H1 (cell line): Measurements from ENCODE around the gene ZNF423. TPM values are rescaled to one million over a fixed set of nuclear protein-coding genes. Genes with fewer than 3 reads are reported as not detected.

Experiments used
- CTCF ChIA-PET: fragments of 300-600 bp; sonication (Branson Sonifier 250); formaldehyde crosslinking; loops from one replicate; lab custom pipeline; 2021; ENCODE audit not compliant: partially characterized antibody; lab: Charles Lee
- POLR2A ChIA-PET: fragments of 300-600 bp; sonication (Branson Sonifier 250); formaldehyde crosslinking; loops from one replicate; lab custom pipeline; 2021; ENCODE audit warnings: inconsistent platforms; ENCODE audit not compliant: partially characterized antibody; lab: Charles Lee
- DNase-seq, 2 experiments: peaks; one replicate each; pipeline versions ENCODE4 v3.0.0 to v3.0.0-alpha.2; 2010 to 2022; ENCODE audit warnings: low spot score in 2 of 2, low read depth in 1 of 2, mixed read lengths in 1 of 2
- FAIRE-seq: peaks from 2 replicates; lab custom pipeline; 2011; peaks lifted over from hg19 to GRCh38; lab: Jason Lieb, UNC
- H2AFZ ChIP-seq: 2 replicates; pipeline ENCODE4 v1.8.1; 2012; ENCODE audit warnings: low read length, inconsistent platforms
- H2AK5ac ChIP-seq: 2 replicates; pipeline ENCODE4 v1.6.1; 2013; ENCODE audit warnings: low read depth, low read length
- H2BK120ac ChIP-seq: replicated peaks from 2 replicates; pipeline ENCODE3; 2013; ENCODE audit warnings: low read depth, low read length, inconsistent platforms
- H2BK12ac ChIP-seq: 2 replicates; pipeline ENCODE4 v1.6.1; 2013; ENCODE audit warnings: low read depth, low read length
- H2BK15ac ChIP-seq: 2 replicates; pipeline ENCODE4 v1.6.1; 2013; ENCODE audit warnings: low read length
- H2BK20ac ChIP-seq: 2 replicates; pipeline ENCODE4 v1.6.1; 2013; ENCODE audit warnings: low read length
- H2BK5ac ChIP-seq: 2 replicates; pipeline ENCODE4 v1.6.1; 2013; ENCODE audit warnings: low read depth, low read length
- H3K14ac ChIP-seq: 2 replicates; pipeline ENCODE4 v1.6.1; 2013; ENCODE audit warnings: inconsistent platforms; ENCODE audit not compliant: insufficient read length
- H3K18ac ChIP-seq: 2 replicates; pipeline ENCODE4 v1.6.1; 2013; ENCODE audit warnings: low read length; ENCODE audit errors: extremely low read depth
- H3K23ac ChIP-seq: 2 replicates; pipeline ENCODE4 v1.6.1; 2013; ENCODE audit warnings: inconsistent platforms; ENCODE audit not compliant: insufficient read length
- H3K23me2 ChIP-seq: 2 replicates; pipeline ENCODE4 v1.6.1; 2013; ENCODE audit warnings: low read depth, low read length
- H3K27ac ChIP-seq: 2 replicates; pipeline ENCODE4 v1.6.1; 2011; ENCODE audit warnings: low read depth, low read length, inconsistent platforms
- H3K27me3 ChIP-seq, 4 experiments: replicated peaks in 1 of 4; 1 replicate in 1 of 4; 2 replicates in 3 of 4; pipeline versions ENCODE4 v1.6.1 to v1.8.1; 2011 to 2013; ENCODE audit warnings: low read length in 3 of 4, mild to moderate bottlenecking in 3 of 4, inconsistent platforms in 2 of 4, mixed read lengths in 2 of 4, moderate library complexity in 1 of 4; ENCODE audit not compliant: control insufficient read depth in 3 of 4, insufficient read depth in 3 of 4; ENCODE audit errors: extremely low read depth in 1 of 4
- H3K36me3 ChIP-seq, 4 experiments: 2 replicates each; pipeline versions ENCODE4 v1.6.1 to v1.8.1; 2011 to 2013; ENCODE audit warnings: mild to moderate bottlenecking in 4 of 4, low read length in 3 of 4, moderate library complexity in 2 of 4, control low read depth in 1 of 4, inconsistent platforms in 1 of 4; ENCODE audit not compliant: insufficient read depth in 4 of 4, control insufficient read depth in 2 of 4
- H3K4ac ChIP-seq: replicated peaks from 2 replicates; pipeline ENCODE3; 2013; ENCODE audit warnings: low read length, low read depth, mixed read lengths, inconsistent platforms; ENCODE audit not compliant: insufficient read length
- H3K4me1 ChIP-seq, 4 experiments: replicated peaks in 1 of 4; 1 replicate in 1 of 4; 2 replicates in 3 of 4; pipeline versions ENCODE4 v1.6.1 to v1.8.1; 2011 to 2013; ENCODE audit warnings: low read length in 3 of 4, inconsistent platforms in 2 of 4, mixed read lengths in 1 of 4; ENCODE audit not compliant: insufficient read depth in 4 of 4, control insufficient read depth in 3 of 4
- H3K4me2 ChIP-seq, 2 experiments: 2 replicates each; pipeline versions ENCODE4 v1.6.1 to v1.8.1; 2011 to 2013; ENCODE audit warnings: low read depth in 2 of 2, low read length in 2 of 2, control low read depth in 1 of 2, inconsistent platforms in 1 of 2, mild to moderate bottlenecking in 1 of 2; ENCODE audit not compliant: insufficient read depth in 1 of 2
- H3K4me3 ChIP-seq, 4 experiments: fragments of 200-600, 300-600 bp in 1 of 4; sonication (generic), shearing (Covaris generic), sonication (Bioruptor Twin) in 1 of 4; 2 replicates each; pipeline versions ENCODE4 v1.5.1 to v1.8.1; 2011 to 2016; ENCODE audit warnings: low read length in 4 of 4, low read depth in 3 of 4, control low read depth in 2 of 4, inconsistent platforms in 2 of 4, mild to moderate bottlenecking in 2 of 4, mixed read lengths in 1 of 4, moderate library complexity in 1 of 4; ENCODE audit not compliant: insufficient read depth in 2 of 4; ENCODE audit errors: extremely low read depth in 1 of 4
- H3K56ac ChIP-seq: replicated peaks from 2 replicates; pipeline ENCODE3; 2013; ENCODE audit warnings: low read depth, mild to moderate bottlenecking, mixed read lengths, low read length, inconsistent platforms; ENCODE audit not compliant: insufficient read length
- H3K79me1 ChIP-seq: 2 replicates; pipeline ENCODE4 v1.6.1; 2013; ENCODE audit warnings: low read depth, low read length, control low read depth
- H3K79me2 ChIP-seq, 2 experiments: 2 replicates each; pipeline versions ENCODE4 v1.6.1 to v1.8.1; 2012 to 2013; ENCODE audit warnings: low read length in 2 of 2, mild to moderate bottlenecking in 2 of 2, inconsistent platforms in 1 of 2; ENCODE audit not compliant: insufficient read depth in 2 of 2, control insufficient read depth in 1 of 2
- H3K9ac ChIP-seq, 4 experiments: replicated peaks in 1 of 4; 1 replicate in 1 of 4; 2 replicates in 3 of 4; pipeline versions ENCODE4 v1.6.1 to v1.8.1; 2011 to 2013; ENCODE audit warnings: low read depth in 3 of 4, low read length in 3 of 4, control low read depth in 2 of 4, mild to moderate bottlenecking in 2 of 4, moderate library complexity in 2 of 4, inconsistent platforms in 1 of 4; ENCODE audit errors: extremely low read depth in 1 of 4
- H3K9me3 ChIP-seq, 2 experiments: 2 replicates each; pipeline versions ENCODE4 v1.6.1 to v1.8.1; 2012 to 2013; ENCODE audit warnings: mild to moderate bottlenecking in 2 of 2, moderate library complexity in 2 of 2, control low read depth in 1 of 2, inconsistent platforms in 1 of 2, low read depth in 1 of 2, low read length in 1 of 2, mixed read lengths in 1 of 2; ENCODE audit not compliant: insufficient read depth in 2 of 2
- H4K20me1 ChIP-seq, 2 experiments: replicated peaks in 1 of 2; 2 replicates each; pipeline versions ENCODE3 to v1.8.1; 2011 to 2013; ENCODE audit warnings: inconsistent platforms in 2 of 2, low read length in 2 of 2, mild to moderate bottlenecking in 1 of 2; ENCODE audit not compliant: insufficient read depth in 2 of 2, control insufficient read depth in 1 of 2
- H4K5ac ChIP-seq: 2 replicates; pipeline ENCODE4 v1.6.1; 2013; ENCODE audit warnings: low read length, low read depth, mixed read lengths, inconsistent platforms; ENCODE audit not compliant: insufficient read length
- H4K8ac ChIP-seq: 2 replicates; pipeline ENCODE4 v1.8.0; 2013; ENCODE audit warnings: mild to moderate bottlenecking, moderate library complexity, low read length, inconsistent platforms; ENCODE audit not compliant: insufficient read depth; ENCODE audit errors: extremely low read depth
- H4K91ac ChIP-seq: replicated peaks from 2 replicates; pipeline ENCODE3; 2013; ENCODE audit warnings: low read length, mixed read lengths, inconsistent platforms; ENCODE audit not compliant: insufficient read length
- ASH2L ChIP-seq: fragments of 200-600, 300-600 bp; sonication (generic); IDR thresholded peaks from one replicate; pipeline ENCODE4 v1.7.1; 2017; ENCODE audit warnings: low read length
- BCL11A ChIP-seq, 2 experiments: IDR thresholded peaks; one replicate each; pipeline ENCODE4 v1.6.1; 2011; ENCODE audit warnings: low read depth in 2 of 2, low read length in 2 of 2, mild to moderate bottlenecking in 2 of 2
- GTF2F1 ChIP-seq: IDR thresholded peaks from 2 replicates; pipeline ENCODE4 v1.6.1; 2012; ENCODE audit warnings: low read depth, low read length, improper control_type of control experiment, borderline replicate concordance
- JUN ChIP-seq: IDR thresholded peaks from 2 replicates; pipeline ENCODE4 v1.6.1; 2011; ENCODE audit warnings: low read depth, mild to moderate bottlenecking, improper control_type of control experiment, low read length
- KDM1A ChIP-seq: fragments of 200-600, 300-600 bp; sonication (generic); IDR thresholded peaks from 2 replicates; pipeline ENCODE4 v1.7.1; 2016; ENCODE audit warnings: mild to moderate bottlenecking, low read length, borderline replicate concordance
- MAFK ChIP-seq: IDR thresholded peaks from 2 replicates; pipeline ENCODE4 v1.6.1; 2012; ENCODE audit warnings: low read depth, mild to moderate bottlenecking, improper control_type of control experiment, low read length
- NRF1 ChIP-seq: IDR thresholded peaks from 2 replicates; pipeline ENCODE4 v1.6.1; 2011; ENCODE audit warnings: mild to moderate bottlenecking, low read depth, low read length, improper control_type of control experiment
- POLR2AphosphoS5 ChIP-seq: IDR thresholded peaks from 2 replicates; pipeline ENCODE4 v1.6.1; 2011; ENCODE audit warnings: low read depth, low read length
- POU5F1 ChIP-seq: IDR thresholded peaks from 2 replicates; pipeline ENCODE4 v1.6.1; 2011; ENCODE audit warnings: low read depth, mild to moderate bottlenecking, low read length, moderate library complexity
- RAD21 ChIP-seq, 2 experiments: IDR thresholded peaks in 1 of 2; conservative IDR thresholded peaks in 1 of 2; 2 replicates each; pipeline ENCODE4 v1.6.1; 2011; ENCODE audit warnings: low read depth in 2 of 2, low read length in 2 of 2, improper control_type of control experiment in 1 of 2, inconsistent platforms in 1 of 2, mild to moderate bottlenecking in 1 of 2, moderate library complexity in 1 of 2
- RFX5 ChIP-seq: IDR thresholded peaks from 2 replicates; pipeline ENCODE4 v1.6.1; 2011; ENCODE audit warnings: low read depth, low read length, improper control_type of control experiment, borderline replicate concordance
- SIRT6 ChIP-seq: IDR thresholded peaks from one replicate; pipeline ENCODE4 v1.7.1; 2012; ENCODE audit warnings: low read length, inconsistent platforms
- SP2 ChIP-seq: IDR thresholded peaks from 2 replicates; pipeline ENCODE4 v1.6.1; 2012; ENCODE audit warnings: mild to moderate bottlenecking, low read length, inconsistent platforms
- SP4 ChIP-seq: IDR thresholded peaks from 2 replicates; pipeline ENCODE4 v1.6.1; 2012; ENCODE audit warnings: low read length, inconsistent platforms
- SRF ChIP-seq: IDR thresholded peaks from 2 replicates; pipeline ENCODE4 v1.6.1; 2011; ENCODE audit warnings: mild to moderate bottlenecking, low read depth, low read length, moderate library complexity
- TCF12 ChIP-seq: IDR thresholded peaks from 2 replicates; pipeline ENCODE4 v1.6.1; 2011; ENCODE audit warnings: low read depth, mild to moderate bottlenecking, low read length
- WGBS, 2 experiments: shearing (Covaris generic) in 1 of 2; methylation state at CpG; one replicate each; pipeline versions ENCODE4 v1.1.6 to v1.1.7; 2013 to 2015; ENCODE audit warnings: low lambda C conversion rate in 2 of 2, mixed read lengths in 2 of 2, inconsistent platforms in 1 of 2, low coverage in 1 of 2, missing lambda C conversion rate in 1 of 2; ENCODE audit not compliant: insufficient replicate concordance in 2 of 2, insufficient coverage in 1 of 2, insufficient read length in 1 of 2; ENCODE audit errors: extremely low coverage in 1 of 2, missing lambda C conversion rate in 1 of 2; 5-methylcytosine and 5-hydroxymethylcytosine counted together
- polyA plus RNA-seq, 7 experiments: library from polyadenylated mRNA; depleted of rRNA in 3 of 7; stranded (reverse) in 5 of 7; unstranded in 2 of 7; fragments of >200 nt in 5 of 7; fragments of 200-250 nt in 2 of 7; gene quantifications; 1 replicate in 5 of 7; 2 replicates in 1 of 7; 4 replicates in 1 of 7; pipeline versions ENCODE4 v1.2.1 to v1.2.3, GENCODE V29; 2011 to 2013; ENCODE audit warnings: missing spikeins in 2 of 7, mixed read lengths in 2 of 7
- total RNA-seq: library from RNA; stranded (reverse); fragmentation: NEBNext Ultra II Directional; extraction: Animal tissue kit (Norgen Biotek cat#: 25700); gene quantifications from 2 replicates; pipeline ENCODE4 v1.2.1, GENCODE V29; 2021

ZNF423 gene
- total and polyA plus RNA-seq, 2 of the 8 experiments (the other 6 are each of a cell fraction or from before 2014, with no cell fraction given), result 38.2 to 52.3 TPM

- no peak overlapping the region for H3K23ac ChIP-seq
- H4K20me1 ChIP-seq, result peaks cover 32 to 37% of the 10 kb centered on the region in 2 experiments
- CTCF ChIA-PET, result interaction anchor here (0.9 to 3.6 kb wide), 5 partner anchors 8 to 96 kb away, joined by 3 to 13 read pairs (median 3); no protein-coding TSS in a partner anchor
- peaks cover 4% of the 10 kb centered on the region; the same call in 1 of the 2 replicates for H3K23me2 ChIP-seq
- FAIRE-seq (peak; percentile 76), DNase-seq (no peak)
- 74% methylated on average over 8 of the region's 8 CpGs; no CpG with 5 or more reads in 1 of the 2 experiments for WGBS, 2 experiments
- H4K91ac ChIP-seq, result no peak overlapping the region
- no peak overlapping the region; a peak in 1 of 4 replicates for H3K4me2 ChIP-seq
- H3K18ac ChIP-seq, result no peak overlapping the region
- no peak overlapping the region for H4K5ac ChIP-seq
- H4K8ac ChIP-seq, result no peak overlapping the region
- no peaks in the 10 kb centered on the region for H3K27me3 ChIP-seq
- no peaks in the 10 kb centered on the region for H3K36me3 ChIP-seq
- H2BK12ac ChIP-seq, result no peak overlapping the region
- no peaks in the 10 kb centered on the region for H3K9me3 ChIP-seq
- H2BK5ac ChIP-seq, result no peak overlapping the region
- H2BK120ac ChIP-seq, result no peak overlapping the region
- no peak overlapping the region for H3K4ac ChIP-seq
- H2BK15ac ChIP-seq, result no peak overlapping the region
- H3K14ac ChIP-seq, result no peak overlapping the region
- H2AFZ ChIP-seq, result no peak overlapping the region
- no peak overlapping the region for H3K9ac ChIP-seq
- H3K4me3 ChIP-seq, result no peak overlapping the region
- H3K27ac ChIP-seq, result no peak overlapping the region
- peaks cover 23% of the 10 kb centered on the region for H3K79me1 ChIP-seq
- H2BK20ac ChIP-seq, result no peak overlapping the region
- H3K79me2 ChIP-seq, result peaks cover 20 to 94% of the 10 kb centered on the region in 2 experiments
- no peak overlapping the region for H3K56ac ChIP-seq
- H3K4me1 ChIP-seq, result peaks cover 14 to 41% (median 30%) of the 10 kb centered on the region in 4 experiments
- POLR2A ChIA-PET, result interaction anchor here (1.1 to 1.6 kb wide), 2 partner anchors 8 to 25 kb away, joined by 3 to 5 read pairs; no protein-coding TSS in a partner anchor
- H2AK5ac ChIP-seq, result no peak overlapping the region
- TF ChIP-seq JUN (no peak), GTF2F1 (no peak), RAD21 (IDR thresholded peaks at IDR 0.05 in 1 of 2, conservative IDR thresholded peaks at IDR 0.05 in 1 of 2; ENCODE audit: low read depth in 2 of 2, low read length in 2 of 2) (no peak), TCF12 (no peak), SP4 (no peak), SRF (no peak), MAFK (no peak), BCL11A (IDR thresholded peaks at IDR 0.05; ENCODE audit: low read depth in 2 of 2, low read length in 2 of 2) (no peak), ASH2L (no peak), SP2 (no peak), POU5F1 (no peak), NRF1 (no peak), RFX5 (no peak), KDM1A (no peak), SIRT6 (no peak), POLR2AphosphoS5 (no peak)
Observed at GRCh38 chr16:49849754-49850108, 6.2 kb downstream of the ZNF423 start.
